Measurements from ENCODE around the gene CYP4F22.
A peak's percentile ranks its signal among the peaks of the same experiment; 100 is the strongest.
"Not testable (repeated sequence)": the region's sequence is repeated elsewhere in the genome, so short reads cannot be mapped to it uniquely, and the experiment has no call there.

CYP4F22 gene

DNA sequence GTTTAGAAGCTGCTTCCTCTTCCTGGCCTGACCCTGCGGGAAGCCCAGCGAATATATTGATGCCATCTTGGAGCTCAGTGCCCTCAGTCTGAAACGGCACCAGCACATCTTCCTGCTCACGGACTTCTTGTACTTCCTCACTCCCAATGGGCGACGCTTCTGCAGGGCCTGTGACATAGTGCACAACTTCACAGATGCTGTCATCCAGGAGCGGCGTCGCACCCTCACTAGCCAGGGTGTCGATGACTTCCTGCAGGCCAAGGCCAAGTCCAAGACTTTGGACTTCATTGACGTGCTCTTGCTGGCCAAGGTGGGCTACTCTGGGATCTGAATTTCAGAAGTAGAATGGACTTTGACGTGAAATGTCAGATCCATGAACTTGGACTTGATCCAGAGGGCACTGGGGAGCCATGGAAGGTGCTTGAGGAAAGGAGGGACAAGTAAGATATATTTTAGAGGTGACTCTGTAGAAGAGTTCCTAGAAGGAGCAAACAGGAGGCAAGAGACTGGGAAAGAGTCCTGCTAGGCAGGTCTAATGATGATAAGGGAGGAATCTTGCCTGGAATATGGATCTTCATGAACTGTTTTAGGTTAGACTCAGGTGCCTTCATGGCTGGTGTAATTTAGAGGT is 68.3 kb downstream of the CYP4F22 start:
- peaks cover 28% of the 10 kb centered on the region; the same call in 1 of the 2 replicates for H3K27me3 ChIP-seq (ENCODE audit: control insufficient read depth, insufficient read depth, low read length)
- H3K36me3 ChIP-seq (ENCODE audit: control insufficient read depth, insufficient read depth, low read length) = no peaks in the 10 kb centered on the region
- H3K27ac ChIP-seq (ENCODE audit: low read depth, low read length) = no peak overlapping the region
- no peaks in the 10 kb centered on the region for H3K9me3 ChIP-seq (ENCODE audit: control insufficient read depth, insufficient read depth, low read depth, low read length)
- H3K4me3 ChIP-seq (ENCODE audit: low read depth, low read length) = no peak overlapping the region
- H3K9ac ChIP-seq (ENCODE audit: low read length) = no peak overlapping the region
- no peaks in the 10 kb centered on the region for H3K4me1 ChIP-seq (ENCODE audit: control insufficient read depth, insufficient read depth, low read length)

DNA sequence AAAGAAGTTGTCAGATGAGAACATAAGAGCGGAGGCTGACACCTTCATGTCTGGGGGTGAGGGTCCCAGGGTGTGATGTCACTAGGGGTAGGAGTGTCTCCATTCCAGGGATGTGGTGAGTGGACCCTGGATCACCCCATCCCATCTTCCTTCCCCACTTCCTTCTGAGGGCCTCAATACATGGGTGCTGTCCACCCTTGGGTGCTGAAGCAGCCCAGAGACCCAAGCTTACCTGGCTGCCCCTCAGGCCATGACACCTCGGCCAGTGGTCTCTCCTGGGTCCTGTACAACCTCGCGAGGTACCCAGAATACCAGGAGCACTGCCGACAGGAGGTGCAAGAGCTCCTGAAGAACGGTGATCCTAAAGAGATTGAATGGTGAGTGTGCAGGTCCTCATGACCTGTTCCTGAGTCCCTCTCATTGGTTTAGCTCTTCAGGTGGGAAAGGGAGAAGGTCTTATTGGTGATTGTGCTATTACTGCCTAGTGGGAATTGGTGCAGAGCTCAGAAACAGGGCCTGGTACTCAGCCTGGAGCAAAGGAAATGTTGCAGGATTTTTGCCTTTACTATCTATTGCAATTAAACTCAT is 69.0 kb downstream of the CYP4F22 start:
- H3K36me3 ChIP-seq (ENCODE audit: control insufficient read depth, insufficient read depth, low read length) = no peaks in the 10 kb centered on the region
- H3K27ac ChIP-seq (ENCODE audit: low read depth, low read length) = no peak overlapping the region
- H3K9ac ChIP-seq (ENCODE audit: low read length) = no peak overlapping the region
- H3K4me3 ChIP-seq (ENCODE audit: low read depth, low read length) = no peak overlapping the region
- no peaks in the 10 kb centered on the region for H3K9me3 ChIP-seq (ENCODE audit: control insufficient read depth, insufficient read depth, low read depth, low read length)
- H3K4me1 ChIP-seq (ENCODE audit: control insufficient read depth, insufficient read depth, low read length) = no peaks in the 10 kb centered on the region
- H3K27me3 ChIP-seq (ENCODE audit: control insufficient read depth, insufficient read depth, low read length) = peaks cover 27% of the 10 kb centered on the region; the same call in 1 of the 2 replicates

GRCh38 chr19:15583346-15583745 is 75.0 kb downstream of the CYP4F22 start:
- Histone ChIP-seq H3K4me3 (ENCODE audit: low read depth, low read length) (no peak overlapping the region), H3K9me3 (ENCODE audit: control insufficient read depth, insufficient read depth, low read depth, low read length) (no peaks in the 10 kb centered on the region), H3K9ac (ENCODE audit: low read length) (no peak overlapping the region), H3K36me3 (ENCODE audit: control insufficient read depth, insufficient read depth, low read length) (no peaks in the 10 kb centered on the region), H3K4me1 (ENCODE audit: control insufficient read depth, insufficient read depth, low read length) (no peaks in the 10 kb centered on the region), H3K27ac (ENCODE audit: low read depth, low read length) (no peak overlapping the region), H3K27me3 (ENCODE audit: control insufficient read depth, insufficient read depth, low read length) (peaks cover 32% of the 10 kb centered on the region)

GRCh38 chr19:15584095-15584494 is 75.8 kb downstream of the CYP4F22 start:
- Histone ChIP-seq H3K36me3 (ENCODE audit: control insufficient read depth, insufficient read depth, low read length) (no peaks in the 10 kb centered on the region), H3K4me1 (ENCODE audit: control insufficient read depth, insufficient read depth, low read length) (no peaks in the 10 kb centered on the region), H3K9me3 (ENCODE audit: control insufficient read depth, insufficient read depth, low read depth, low read length) (no peaks in the 10 kb centered on the region), H3K27ac (ENCODE audit: low read depth, low read length) (no peak overlapping the region), H3K27me3 (ENCODE audit: control insufficient read depth, insufficient read depth, low read length) (peaks cover 32% of the 10 kb centered on the region), H3K4me3 (ENCODE audit: low read depth, low read length) (peak overlapping the region; percentile 60), H3K9ac (ENCODE audit: low read length) (no peak overlapping the region)

- Histone ChIP-seq H3K27ac (ENCODE audit: low read depth, low read length) (no peak overlapping the region), H3K4me3 (ENCODE audit: low read depth, low read length) (peak overlapping the region; percentile 60), H3K9me3 (ENCODE audit: control insufficient read depth, insufficient read depth, low read depth, low read length) (no peaks in the 10 kb centered on the region; the same call in 1 of the 2 replicates), H3K4me1 (ENCODE audit: control insufficient read depth, insufficient read depth, low read length) (no peaks in the 10 kb centered on the region), H3K9ac (ENCODE audit: low read length) (no peak overlapping the region), H3K36me3 (ENCODE audit: control insufficient read depth, insufficient read depth, low read length) (no peaks in the 10 kb centered on the region), H3K27me3 (ENCODE audit: control insufficient read depth, insufficient read depth, low read length) (peaks cover 32% of the 10 kb centered on the region)
Observed at GRCh38 chr19:15584541-15585115, 76.3 kb downstream of the CYP4F22 start.

DNA sequence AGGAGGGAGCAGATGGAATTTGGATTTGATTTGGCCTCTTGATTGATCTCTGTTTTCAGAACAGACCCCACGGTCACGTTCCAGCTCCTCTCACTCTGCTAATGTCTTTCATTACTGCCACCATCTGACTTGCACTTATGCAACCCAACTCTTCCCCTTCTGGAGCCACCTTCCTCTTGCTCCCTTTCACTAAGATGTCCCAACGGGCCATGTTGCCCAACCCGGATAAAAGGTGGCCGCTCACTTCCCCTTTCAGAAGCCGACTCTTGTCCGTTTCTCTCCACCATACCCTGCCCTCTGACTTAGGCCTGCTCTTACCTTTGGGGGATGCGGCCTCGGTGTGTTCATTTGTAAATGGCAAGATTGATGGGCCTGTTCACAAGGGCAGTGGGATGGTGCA is 79.3 kb downstream of the CYP4F22 start:
- no peak overlapping the region for H3K4me3 ChIP-seq (ENCODE audit: low read depth, low read length)
- H3K27ac ChIP-seq (ENCODE audit: low read depth, low read length) = no peak overlapping the region
- no peak overlapping the region for H3K9ac ChIP-seq (ENCODE audit: low read length)
- H3K36me3 ChIP-seq (ENCODE audit: control insufficient read depth, insufficient read depth, low read length) = no peaks in the 10 kb centered on the region
- no peaks in the 10 kb centered on the region for H3K4me1 ChIP-seq (ENCODE audit: control insufficient read depth, insufficient read depth, low read length)
- H3K27me3 ChIP-seq (ENCODE audit: control insufficient read depth, insufficient read depth, low read length) = peaks cover 18% of the 10 kb centered on the region
- H3K9me3 ChIP-seq (ENCODE audit: control insufficient read depth, insufficient read depth, low read depth, low read length) = peaks cover 7% of the 10 kb centered on the region; the same call in 1 of the 2 replicates

DNA sequence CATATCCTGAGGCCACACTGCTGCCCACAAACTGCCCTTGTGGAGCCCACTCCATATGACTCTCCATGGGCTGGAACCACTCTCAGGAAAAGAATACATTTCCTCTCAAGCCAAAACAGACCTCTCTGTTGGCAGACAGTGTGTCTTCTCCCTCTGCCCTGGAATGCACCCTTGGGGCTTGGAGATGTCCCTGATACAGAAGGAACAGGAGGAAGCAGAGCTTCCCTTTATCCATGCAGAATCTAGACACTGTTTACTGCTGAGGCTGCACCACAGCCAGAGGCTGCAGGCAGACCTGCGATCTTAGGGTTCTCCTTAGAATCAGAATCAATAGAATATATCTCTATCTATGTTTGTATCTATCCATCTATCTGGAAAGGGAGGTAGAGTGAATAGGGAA is 79.9 kb downstream of the CYP4F22 start:
- Histone ChIP-seq H3K36me3 (ENCODE audit: control insufficient read depth, insufficient read depth, low read length) (no peaks in the 10 kb centered on the region), H3K27ac (ENCODE audit: low read depth, low read length) (no peak overlapping the region), H3K9me3 (ENCODE audit: control insufficient read depth, insufficient read depth, low read depth, low read length) (peaks cover 7% of the 10 kb centered on the region; the same call in 1 of the 2 replicates)

GRCh38 chr19:15589760-15590451 is 81.6 kb downstream of the CYP4F22 start:
- Histone ChIP-seq H3K27me3 (ENCODE audit: control insufficient read depth, insufficient read depth, low read length) (peaks cover 3% of the 10 kb centered on the region; the same call in 1 of the 2 replicates), H3K9me3 (ENCODE audit: control insufficient read depth, insufficient read depth, low read depth, low read length) (peaks cover 7% of the 10 kb centered on the region; the same call in 1 of the 2 replicates), H3K4me1 (ENCODE audit: control insufficient read depth, insufficient read depth, low read length) (no peaks in the 10 kb centered on the region), H3K4me3 (ENCODE audit: low read depth, low read length) (no peak overlapping the region), H3K36me3 (ENCODE audit: control insufficient read depth, insufficient read depth, low read length) (no peaks in the 10 kb centered on the region), H3K9ac (ENCODE audit: low read length) (no peak overlapping the region), H3K27ac (ENCODE audit: low read depth, low read length) (no peak overlapping the region)

More for the DNA sequence above, 79.9 kb downstream of the CYP4F22 start:
- H3K4me1 ChIP-seq (ENCODE audit: control insufficient read depth, insufficient read depth, low read length) = no peaks in the 10 kb centered on the region
- no peak overlapping the region for H3K4me3 ChIP-seq (ENCODE audit: low read depth, low read length)
- H3K27me3 ChIP-seq (ENCODE audit: control insufficient read depth, insufficient read depth, low read length) = peaks cover 13% of the 10 kb centered on the region
- H3K9ac ChIP-seq (ENCODE audit: low read length) = no peak overlapping the region

DNA sequence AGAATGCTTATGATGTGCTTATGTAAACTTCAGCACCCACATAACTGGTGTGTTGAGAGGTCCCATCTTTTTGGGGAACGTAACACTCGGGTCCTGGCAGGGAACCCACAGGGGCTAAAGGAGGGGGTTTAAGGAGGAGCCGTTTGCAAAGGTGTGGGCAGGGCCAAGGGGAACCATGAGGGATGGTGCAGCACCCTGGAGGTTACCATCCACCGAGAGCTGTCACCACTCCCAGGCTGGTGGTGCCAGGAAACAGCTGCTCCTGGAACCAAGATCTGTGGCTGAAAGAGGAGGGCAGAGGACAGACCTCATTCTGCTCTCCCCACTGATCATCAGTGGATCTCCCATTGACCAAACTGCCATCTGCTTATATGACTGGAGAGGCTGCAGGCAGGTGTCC is 83.5 kb downstream of the CYP4F22 start:
- Histone ChIP-seq H3K9ac (ENCODE audit: low read length) (no peak overlapping the region), H3K36me3 (ENCODE audit: control insufficient read depth, insufficient read depth, low read length) (no peaks in the 10 kb centered on the region), H3K4me3 (ENCODE audit: low read depth, low read length) (no peak overlapping the region), H3K4me1 (ENCODE audit: control insufficient read depth, insufficient read depth, low read length) (no peaks in the 10 kb centered on the region), H3K27ac (ENCODE audit: low read depth, low read length) (no peak overlapping the region), H3K27me3 (ENCODE audit: control insufficient read depth, insufficient read depth, low read length) (peaks cover 3% of the 10 kb centered on the region; the same call in 1 of the 2 replicates), H3K9me3 (ENCODE audit: control insufficient read depth, insufficient read depth, low read depth, low read length) (peaks cover 11% of the 10 kb centered on the region; the same call in 1 of the 2 replicates)

DNA sequence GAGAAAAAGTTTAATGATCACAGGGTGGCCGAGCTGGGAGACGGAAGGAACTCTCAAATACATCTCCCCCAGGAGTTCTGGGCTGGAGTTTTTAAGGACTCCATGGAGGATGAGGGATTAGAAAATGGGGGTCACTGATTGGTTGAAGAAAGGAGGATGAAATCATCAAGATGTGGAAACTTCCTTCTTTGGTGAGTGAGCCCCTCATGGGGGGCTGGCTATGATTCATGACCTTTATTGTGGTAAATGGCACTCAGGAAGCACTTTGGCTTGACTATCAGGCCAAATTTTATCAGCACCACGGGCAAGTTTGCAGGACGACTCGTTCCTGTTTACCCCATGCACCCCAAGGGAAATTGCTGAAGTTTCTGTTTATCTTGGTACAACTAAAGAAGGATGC is 84.2 kb downstream of the CYP4F22 start:
- H3K4me1 ChIP-seq (ENCODE audit: control insufficient read depth, insufficient read depth, low read length); H3K4me3 ChIP-seq (ENCODE audit: low read depth, low read length); H3K27ac ChIP-seq (ENCODE audit: low read depth, low read length); H3K9ac ChIP-seq (ENCODE audit: low read length); H3K36me3 ChIP-seq (ENCODE audit: control insufficient read depth, insufficient read depth, low read length); H3K27me3 ChIP-seq (ENCODE audit: control insufficient read depth, insufficient read depth, low read length): not testable (repeated sequence)
- H3K9me3 ChIP-seq (ENCODE audit: control insufficient read depth, insufficient read depth, low read depth, low read length) = peaks cover 11% of the 10 kb centered on the region; the same call in 1 of the 2 replicates

DNA sequence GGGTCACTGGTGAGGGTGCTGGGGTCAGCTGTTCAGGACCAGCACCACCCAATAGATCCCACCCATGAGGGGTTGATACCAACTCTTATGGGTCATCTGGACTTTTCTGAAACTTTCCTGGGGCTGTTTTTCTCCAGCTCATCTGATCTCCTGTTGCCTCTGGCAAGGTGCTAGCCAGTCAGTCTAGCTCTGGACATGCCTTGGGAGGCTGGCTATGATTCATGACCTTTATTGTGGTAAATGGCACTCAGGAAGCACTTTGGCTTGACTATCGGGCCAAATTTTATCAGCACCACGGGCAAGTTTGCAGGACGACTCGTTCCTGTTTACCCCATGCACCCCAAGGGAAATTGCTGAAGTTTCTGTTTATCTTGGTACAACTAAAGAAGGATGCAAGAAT is 85.4 kb downstream of the CYP4F22 start:
- peaks cover 11% of the 10 kb centered on the region; the same call in 1 of the 2 replicates for H3K9me3 ChIP-seq (ENCODE audit: control insufficient read depth, insufficient read depth, low read depth, low read length)
- H3K27me3 ChIP-seq (ENCODE audit: control insufficient read depth, insufficient read depth, low read length); H3K9ac ChIP-seq (ENCODE audit: low read length); H3K27ac ChIP-seq (ENCODE audit: low read depth, low read length); H3K4me3 ChIP-seq (ENCODE audit: low read depth, low read length); H3K4me1 ChIP-seq (ENCODE audit: control insufficient read depth, insufficient read depth, low read length); H3K36me3 ChIP-seq (ENCODE audit: control insufficient read depth, insufficient read depth, low read length): not testable (repeated sequence)
